HepG2 (cell line): Measurements from ENCODE around the gene TMEM225B. TPM values are rescaled to one million over a fixed set of nuclear protein-coding genes. Genes with fewer than 3 reads are reported as not detected.

ENCODE experiments used
- ARNT ChIP-seq: fragments of 450-650 bp; IDR thresholded peaks from 2 replicates; pipeline ENCODE4 v1.6.1; 2017
- BATF2 ChIP-seq: sonication (generic); formaldehyde crosslinking; IDR thresholded peaks from 2 replicates; pipeline ENCODE4 v1.8.0; 2022; ENCODE audit warnings: mild to moderate bottlenecking, missing genetic modification reagents, moderate library complexity
- CREB1 ChIP-seq, 2 experiments: fragments of 450-650 bp in 1 of 2; IDR thresholded peaks; 2 replicates each; pipeline ENCODE4 v1.6.1; 2016 to 2017; ENCODE audit warnings: control low read depth in 1 of 2, mild to moderate bottlenecking in 1 of 2, missing compliant biosample characterization in 1 of 2, missing genetic modification characterization in 1 of 2
- CSRNP1 ChIP-seq: sonication (generic); formaldehyde crosslinking; IDR thresholded peaks from 2 replicates; pipeline ENCODE4 v1.8.1; 2023; ENCODE audit warnings: mild to moderate bottlenecking, missing genetic modification reagents
- EEA1 ChIP-seq: sonication (generic); formaldehyde crosslinking; IDR thresholded peaks from 2 replicates; pipeline ENCODE4 v1.5.1; 2020; ENCODE audit warnings: mild to moderate bottlenecking, missing genetic modification reagents, borderline replicate concordance
- EP300 ChIP-seq, 3 experiments: sonication (generic) in 1 of 3; formaldehyde crosslinking in 1 of 3; IDR thresholded peaks; 2 replicates each; pipeline versions ENCODE4 v1.5.1 to v1.6.1; 2011 to 2020; ENCODE audit warnings: low read depth in 2 of 3, low read length in 2 of 3, borderline replicate concordance in 1 of 3, improper control_type of control experiment in 1 of 3, mild to moderate bottlenecking in 1 of 3, missing genetic modification reagents in 1 of 3, moderate library complexity in 1 of 3
- HMG20A ChIP-seq: IDR thresholded peaks from 2 replicates; pipeline ENCODE4 v1.6.1; 2016; ENCODE audit warnings: borderline replicate concordance
- ISL2 ChIP-seq: sonication (generic); formaldehyde crosslinking; IDR thresholded peaks from 2 replicates; pipeline ENCODE4 v1.5.0; 2020; ENCODE audit warnings: missing genetic modification reagents
- MAFF ChIP-seq: IDR thresholded peaks from 2 replicates; pipeline ENCODE4 v1.6.1; 2011; ENCODE audit warnings: low read depth, low read length, improper control_type of control experiment
- MTA3 ChIP-seq: sonication (generic); formaldehyde crosslinking; IDR thresholded peaks from 2 replicates; pipeline ENCODE4 v1.4.0; 2020; ENCODE audit warnings: missing genetic modification reagents
- NONO ChIP-seq, 2 experiments: fragments of 450-650 bp in 1 of 2; sonication (generic) in 1 of 2; formaldehyde crosslinking in 1 of 2; IDR thresholded peaks in 1 of 2; conservative IDR thresholded peaks in 1 of 2; 2 replicates each; pipeline versions ENCODE4 v1.6.1 to v1.8.0; 2017 to 2022; ENCODE audit warnings: mild to moderate bottlenecking in 1 of 2, missing genetic modification reagents in 1 of 2, moderate library complexity in 1 of 2
- NR2F1 ChIP-seq, 2 experiments: fragments of 450-650 bp in 1 of 2; formaldehyde crosslinking in 1 of 2; IDR thresholded peaks; 2 replicates each; pipeline versions ENCODE4 v1.5.0 to v1.6.1; 2016 to 2020; ENCODE audit warnings: mild to moderate bottlenecking in 1 of 2, missing compliant biosample characterization in 1 of 2, missing genetic modification reagents in 1 of 2, moderate library complexity in 1 of 2
- PAWR ChIP-seq: sonication (generic); formaldehyde crosslinking; IDR thresholded peaks from 2 replicates; pipeline ENCODE4 v1.4.0; 2020; ENCODE audit warnings: missing genetic modification reagents, mild to moderate bottlenecking, borderline replicate concordance
- POLR2AphosphoS2 ChIP-seq: IDR thresholded peaks from 2 replicates; pipeline ENCODE4 v1.6.1; 2011; ENCODE audit warnings: low read depth, low read length, improper control_type of control experiment
- RBM39 ChIP-seq: fragments of 200-400 bp; formaldehyde crosslinking; IDR thresholded peaks from one replicate; pipeline ENCODE4 v1.6.1; 2018; ENCODE audit warnings: antibody characterized with exemption, mild to moderate bottlenecking, low read depth, low read length; ENCODE audit not compliant: poor library complexity, severe bottlenecking
- TCF7L2 ChIP-seq: IDR thresholded peaks from 2 replicates; pipeline ENCODE4 v1.6.1; 2011; ENCODE audit warnings: mild to moderate bottlenecking, low read depth, low read length, moderate library complexity
- ZFY ChIP-seq: sonication (generic); formaldehyde crosslinking; IDR thresholded peaks from 2 replicates; pipeline ENCODE4 v1.4.0; 2020; ENCODE audit warnings: missing genetic modification reagents
- ZIK1 ChIP-seq: sonication (generic); formaldehyde crosslinking; IDR thresholded peaks from 2 replicates; pipeline ENCODE4 v1.5.0; 2020; ENCODE audit warnings: mild to moderate bottlenecking, low read depth, missing genetic modification reagents, borderline replicate concordance
- ZMAT5 ChIP-seq: sonication (generic); formaldehyde crosslinking; IDR thresholded peaks from 2 replicates; pipeline ENCODE4 v1.5.0; 2020; ENCODE audit warnings: mild to moderate bottlenecking, low read depth, missing genetic modification reagents, borderline replicate concordance
- ZNF18 ChIP-seq: sonication (generic); formaldehyde crosslinking; IDR thresholded peaks from 2 replicates; pipeline ENCODE4 v1.8.0; 2022; ENCODE audit warnings: mild to moderate bottlenecking, missing genetic modification reagents; ENCODE audit not compliant: insufficient replicate concordance
- ZNF207 ChIP-seq: fragments of 450-650 bp; IDR thresholded peaks from 2 replicates; pipeline ENCODE4 v1.6.1; 2016; ENCODE audit warnings: antibody characterized with exemption, borderline replicate concordance
- ZSCAN31 ChIP-seq: sonication (generic); formaldehyde crosslinking; IDR thresholded peaks from 2 replicates; pipeline ENCODE4 v1.5.0; 2020; ENCODE audit warnings: low read depth, mild to moderate bottlenecking, missing genetic modification reagents
- polyA plus RNA-seq, 8 experiments: library from polyadenylated mRNA; depleted of rRNA in 3 of 8; stranded (reverse) in 7 of 8; unstranded in 1 of 8; fragments of >200 nt; fragmentation: Illumina TruSeq in 4 of 8; extraction: Trizol in 4 of 8; gene quantifications; 2 replicates each; pipeline versions ENCODE4 v1.2.1 to v1.2.3, GENCODE V29; 2011 to 2016; ENCODE audit warnings: low read depth in 4 of 8, missing spikeins in 1 of 8, mixed read lengths in 1 of 8; ENCODE audit not compliant: insufficient read depth in 1 of 8
- total RNA-seq, 5 experiments: library from RNA; depleted of rRNA; stranded (reverse); fragments of >200 nt; fragmentation: Illumina TruSeq; extraction: Trizol; gene quantifications; 2 replicates each; pipeline ENCODE4 v1.2.3, GENCODE V29; 2016; ENCODE audit warnings: low read depth in 1 of 5
- TF ChIP-seq, protein P1 (sequence below): sonication (generic); IDR thresholded peaks from 2 replicates; pipeline ENCODE4 v1.6.1; 2016; ENCODE audit warnings: low read depth, borderline replicate concordance

TMEM225B gene
- total and polyA plus RNA-seq, 2 of the 13 experiments (the other 11 are each of a cell fraction or from before 2014, with no cell fraction given), result 0.78 to 0.95 TPM

- TF ChIP-seq ARNT (no peak), CREB1 (IDR thresholded peaks at IDR 0.05) (no peak), CREB1 (CRISPR knock-in tag; IDR thresholded peaks at IDR 0.05) (no peak), EP300 (IDR thresholded peaks at IDR 0.05; ENCODE audit: low read depth in 2 of 2, low read length in 2 of 2) (no peak), EP300 (CRISPR knock-in tag; IDR thresholded peaks at IDR 0.05; ENCODE audit: borderline replicate concordance) (no peak), ZSCAN31 (CRISPR knock-in tag) (no peak), EEA1 (no peak), NR2F1 (CRISPR knock-in tag; IDR thresholded peaks at IDR 0.05) (no peak), MTA3 (CRISPR knock-in tag) (no peak), TCF7L2 (no peak), ISL2 (CRISPR knock-in tag) (no peak), ZFY (no peak), NONO (IDR thresholded peaks at IDR 0.05) (no peak), NONO (CRISPR knock-in tag; conservative IDR thresholded peaks at IDR 0.05) (no peak), ZMAT5 (no peak), MAFF (no peak), POLR2AphosphoS2 (no peak), PAWR (no peak), ZNF207 (no peak), BATF2 (CRISPR knock-in tag) (no peak), CSRNP1 (CRISPR knock-in tag) (no peak), RBM39 (no peak), ZIK1 (no peak), HMG20A (CRISPR knock-in tag) (no peak), ZNF18 (CRISPR knock-in tag) (peak; percentile 21)
- TF ChIP-seq, protein P1, sequence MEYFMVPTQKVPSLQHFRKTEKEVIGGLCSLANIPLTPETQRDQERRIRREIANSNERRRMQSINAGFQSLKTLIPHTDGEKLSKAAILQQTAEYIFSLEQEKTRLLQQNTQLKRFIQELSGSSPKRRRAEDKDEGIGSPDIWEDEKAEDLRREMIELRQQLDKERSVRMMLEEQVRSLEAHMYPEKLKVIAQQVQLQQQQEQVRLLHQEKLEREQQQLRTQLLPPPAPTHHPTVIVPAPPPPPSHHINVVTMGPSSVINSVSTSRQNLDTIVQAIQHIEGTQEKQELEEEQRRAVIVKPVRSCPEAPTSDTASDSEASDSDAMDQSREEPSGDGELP, result no peak
Measured at GRCh38 chr7:99557940-99558305, 40.1 kb upstream of the TMEM225B start (continued).
